Lower leg skin (tissue), 4 donors: Measurements from ENCODE around the gene RPS6KA6. TPM values are rescaled to one million over a fixed set of nuclear protein-coding genes. Genes with fewer than 3 reads are reported as not detected.

Experiments used
- DNase-seq, 2 donors: peaks; one replicate each; pipeline ENCODE4 v3.0.0-alpha.2; 2019; ENCODE audit warnings: low spot score in 2 of 2
- H3K4me3 ChIP-seq: fragments of 200-600 bp; sonication (generic); 2 replicates; pipeline ENCODE4 v1.5.1; 2017; ENCODE audit warnings: mild to moderate bottlenecking, low read depth; ENCODE audit not compliant: poor library complexity, severe bottlenecking
- CTCF ChIP-seq, 3 donors: fragments of 450-650 bp; IDR thresholded peaks; one replicate each; pipeline ENCODE4 v1.5.1; 2016; ENCODE audit warnings: antibody characterized with exemption in 3 of 3, mild to moderate bottlenecking in 3 of 3, moderate library complexity in 2 of 3
- POLR2A ChIP-seq, 2 donors: fragments of 450-650 bp; IDR thresholded peaks; one replicate each; pipeline ENCODE4 v1.6.1; 2016 to 2017; ENCODE audit warnings: antibody characterized with exemption in 2 of 2, mild to moderate bottlenecking in 1 of 2, moderate library complexity in 1 of 2
- WGBS, 2 donors: methylation state at CpG; one replicate each; pipeline ENCODE4 v1.1.5; 2018; 5-methylcytosine and 5-hydroxymethylcytosine counted together
- intact Hi-C: fragments of 100-400 bp; cut with DNase I; formaldehyde crosslinking; loops from one replicate; pipeline ENCODE4 v1.15.0; 2023; ENCODE audit warnings: low total_unique reads
- total RNA-seq, 4 donors: library from RNA; depleted of rRNA; stranded (reverse); fragments of >200 nt; gene quantifications; one replicate each; pipeline ENCODE4 v1.1.0, GENCODE V29; 2016

Gene RPS6KA6
- total RNA-seq, 4 donors from 2014 or later = 1.9 to 4.1 (median 3.4) TPM

DNA sequence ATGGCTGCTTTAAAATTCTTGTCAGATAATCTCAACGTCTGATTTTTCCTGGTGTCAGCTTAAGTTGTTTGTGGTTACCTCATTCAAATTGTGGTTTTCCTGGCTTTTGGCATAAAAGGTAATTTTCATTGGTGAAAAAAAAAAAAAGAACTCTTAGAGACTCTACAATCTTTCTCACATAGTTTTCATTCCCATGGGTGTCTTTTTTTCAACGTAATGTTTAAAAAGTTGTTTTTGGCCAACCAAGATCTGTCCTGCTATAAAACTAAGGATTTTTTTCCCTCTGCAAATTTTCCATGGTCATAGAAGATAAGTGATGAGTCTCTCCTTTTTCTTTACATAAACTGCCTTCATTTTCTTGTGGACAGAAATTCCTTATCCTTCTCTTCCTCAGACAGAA is 28.9 kb upstream of the RPS6KA6 start:
- TF ChIP-seq CTCF (IDR thresholded peaks at IDR 0.05) = no peak
- no peak for TF ChIP-seq POLR2A (IDR thresholded peaks at IDR 0.05)
- DNase-seq = no peak
- intact Hi-C loops = no loop called here
- WGBS, 2 donors = 51 to 54% methylated on average over 2 of the region's 2 CpGs
- no peak overlapping the region for H3K4me3 ChIP-seq

GRCh38 chrX:84216406-84216805 is 28.4 kb upstream of the RPS6KA6 start:
- 64 to 73% methylated on average over 5 of the region's 5 CpGs for WGBS, 2 donors
- no peak for DNase-seq
- intact Hi-C loops = no loop called here
- H3K4me3 ChIP-seq = no peak overlapping the region
- TF ChIP-seq CTCF (IDR thresholded peaks at IDR 0.05) (no peak), POLR2A (IDR thresholded peaks at IDR 0.05) (no peak)

- intact Hi-C loops = no loop called here
- H3K4me3 ChIP-seq = no peak overlapping the region
- no peak for DNase-seq
- no peak for TF ChIP-seq POLR2A (IDR thresholded peaks at IDR 0.05)
- TF ChIP-seq CTCF (IDR thresholded peaks at IDR 0.05) = no peak
Measured at GRCh38 chrX:84205276-84205675, 17.3 kb upstream of the RPS6KA6 start.

DNA sequence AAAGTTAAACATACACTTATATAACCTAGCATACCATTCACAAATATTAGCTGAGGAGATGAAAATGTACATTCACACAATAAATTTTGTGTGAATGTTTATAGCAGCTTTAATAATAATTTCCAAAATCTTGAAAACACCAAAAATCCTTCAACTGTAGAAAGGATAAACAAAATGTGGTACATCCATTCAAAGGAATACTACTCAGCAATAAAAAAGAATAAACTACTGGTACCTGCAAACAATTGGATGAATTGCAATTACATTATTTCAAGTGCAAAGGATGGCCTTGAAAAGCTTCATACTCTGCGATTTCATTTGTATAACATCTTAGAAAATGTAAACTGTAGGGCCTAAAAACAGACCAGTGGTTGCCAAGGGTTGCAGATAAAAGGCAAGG is 11.7 kb upstream of the RPS6KA6 start:
- no peak for TF ChIP-seq POLR2A (IDR thresholded peaks at IDR 0.05)
- TF ChIP-seq CTCF (IDR thresholded peaks at IDR 0.05) = no peak
- 74 to 79% methylated on average over 1 of the region's 1 CpG for WGBS, 2 donors
- intact Hi-C loops = no loop called here
- no peak for DNase-seq
- H3K4me3 ChIP-seq = no peak overlapping the region

DNA sequence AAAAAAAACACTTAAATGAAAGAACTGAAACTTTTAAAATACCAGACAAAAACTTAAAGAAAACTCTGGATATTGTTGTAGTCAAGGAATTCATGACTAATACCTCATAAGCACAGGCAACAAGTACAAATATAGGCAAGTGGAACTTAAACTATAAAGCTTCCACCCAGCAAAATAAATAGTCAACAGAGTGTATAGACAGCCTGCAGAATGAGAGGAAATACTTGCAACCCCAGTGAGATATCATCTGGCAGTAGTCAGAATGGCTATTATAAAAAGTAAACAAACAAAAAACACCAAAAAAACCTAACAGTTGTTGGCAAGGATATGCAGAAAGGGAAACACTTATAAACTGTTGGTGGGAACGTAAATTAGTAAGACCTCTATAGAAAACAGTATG is 9.6 kb upstream of the RPS6KA6 start:
- intact Hi-C loops = no loop called here
- TF ChIP-seq POLR2A (IDR thresholded peaks at IDR 0.05) (no peak), CTCF (IDR thresholded peaks at IDR 0.05) (no peak)
- no peak overlapping the region for H3K4me3 ChIP-seq
- DNase-seq = no peak
- WGBS, 2 donors = 62 to 79% methylated on average over 1 of the region's 1 CpG

GRCh38 chrX:84192006-84192405 is 4.0 kb upstream of the RPS6KA6 start:
- 74 to 92% methylated on average over 1 of the region's 1 CpG for WGBS, 2 donors
- no peak overlapping the region for H3K4me3 ChIP-seq
- DNase-seq = no peak

More at GRCh38 chrX:84192006-84192405, 4.0 kb upstream of the RPS6KA6 start:
- intact Hi-C loops = no loop called here
- TF ChIP-seq POLR2A (IDR thresholded peaks at IDR 0.05) = no peak
- no peak for TF ChIP-seq CTCF (IDR thresholded peaks at IDR 0.05)
